CD8-positive, alpha-beta memory T cell (primary cell): Measurements from ENCODE around the gene KMT2E. TPM values are rescaled to one million over a fixed set of nuclear protein-coding genes. Genes with fewer than 3 reads are reported as not detected.
A peak's percentile ranks its signal among the peaks of the same experiment; 100 is the strongest.

Experiments used
- CTCF ChIA-PET: fragments of 350-600 bp; sonication (Branson Sonifier 250); formaldehyde crosslinking; loops from one replicate; lab custom pipeline; 2021; ENCODE audit warnings: antibody characterized with exemption; lab: Charles Lee
- POLR2A ChIA-PET: fragments of 350-600 bp; sonication (Branson Sonifier 250); formaldehyde crosslinking; loops from one replicate; lab custom pipeline; 2021; ENCODE audit warnings: antibody characterized with exemption; lab: Charles Lee
- DNase-seq, 5 donors: peaks; one replicate each; pipeline versions ENCODE4 v3.0.0 to v3.0.0-alpha.2; 2020 to 2022; ENCODE audit warnings: mixed read lengths in 1 of 5
- H3K27ac ChIP-seq: one replicate; pipeline ENCODE4 v1.7.0; 2013; ENCODE audit warnings: low read depth, mild to moderate bottlenecking, low read length, moderate library complexity
- H3K27me3 ChIP-seq: 2 replicates; pipeline ENCODE4 v1.7.0; 2013; ENCODE audit warnings: low read length, mild to moderate bottlenecking; ENCODE audit not compliant: insufficient read depth, poor library complexity, severe bottlenecking
- H3K36me3 ChIP-seq: 2 replicates; pipeline ENCODE4 v1.7.0; 2013; ENCODE audit warnings: mild to moderate bottlenecking, low read length, moderate library complexity; ENCODE audit not compliant: insufficient read depth
- H3K4me1 ChIP-seq: 2 replicates; pipeline ENCODE4 v1.7.0; 2013; ENCODE audit warnings: mild to moderate bottlenecking, low read length, moderate library complexity; ENCODE audit not compliant: insufficient read depth
- H3K4me3 ChIP-seq: 2 replicates; pipeline ENCODE4 v1.7.0; 2013; ENCODE audit warnings: mild to moderate bottlenecking, low read length
- H3K9me3 ChIP-seq: 2 replicates; pipeline ENCODE4 v1.7.0; 2013; ENCODE audit warnings: mild to moderate bottlenecking, low read length
- H3K27ac Mint-ChIP-seq, 8 donors: one replicate each; pipeline ENCODE4 v1.8.0; 2020 to 2021; ENCODE audit warnings: mixed read lengths in 8 of 8, mild to moderate bottlenecking in 6 of 8, inconsistent platforms in 3 of 8, moderate library complexity in 3 of 8
- H3K27me3 Mint-ChIP-seq, 2 donors: one replicate each; pipeline ENCODE4 v1.8.0; 2020 to 2021; ENCODE audit warnings: mixed read lengths in 2 of 2, mild to moderate bottlenecking in 1 of 2, moderate library complexity in 1 of 2
- H3K36me3 Mint-ChIP-seq, 3 donors: one replicate each; pipeline ENCODE4 v1.8.0; 2020 to 2021; ENCODE audit warnings: mixed read lengths in 3 of 3, inconsistent platforms in 1 of 3, mild to moderate bottlenecking in 1 of 3
- H3K4me1 Mint-ChIP-seq, 3 donors: one replicate each; pipeline ENCODE4 v1.8.0; 2020 to 2021; ENCODE audit warnings: mixed read lengths in 3 of 3, inconsistent platforms in 1 of 3, mild to moderate bottlenecking in 1 of 3
- H3K4me3 Mint-ChIP-seq, 7 donors: one replicate each; pipeline ENCODE4 v1.8.0; 2020 to 2021; ENCODE audit warnings: mixed read lengths in 7 of 7, mild to moderate bottlenecking in 6 of 7, moderate library complexity in 4 of 7, inconsistent platforms in 2 of 7
- H3K9me3 Mint-ChIP-seq, 5 donors: one replicate each; pipeline ENCODE4 v1.8.0; 2020 to 2022; ENCODE audit warnings: mixed read lengths in 5 of 5, mild to moderate bottlenecking in 3 of 5, moderate library complexity in 2 of 5, inconsistent platforms in 1 of 5
- polyA plus RNA-seq: library from polyadenylated mRNA; unstranded; fragments of 300-500 nt; fragmentation: Illumina TruSeq; gene quantifications from one replicate; pipeline ENCODE4 v1.2.3, GENCODE V29; 2021
- total RNA-seq, 2 experiments: library from RNA; stranded (reverse); gene quantifications; one replicate each; pipeline ENCODE4 v1.2.3, GENCODE V29; 2021

KMT2E gene
- total and polyA plus RNA-seq, 3 experiments from 2014 or later, result 81.0 to 237 (median 87.5) TPM

DNA sequence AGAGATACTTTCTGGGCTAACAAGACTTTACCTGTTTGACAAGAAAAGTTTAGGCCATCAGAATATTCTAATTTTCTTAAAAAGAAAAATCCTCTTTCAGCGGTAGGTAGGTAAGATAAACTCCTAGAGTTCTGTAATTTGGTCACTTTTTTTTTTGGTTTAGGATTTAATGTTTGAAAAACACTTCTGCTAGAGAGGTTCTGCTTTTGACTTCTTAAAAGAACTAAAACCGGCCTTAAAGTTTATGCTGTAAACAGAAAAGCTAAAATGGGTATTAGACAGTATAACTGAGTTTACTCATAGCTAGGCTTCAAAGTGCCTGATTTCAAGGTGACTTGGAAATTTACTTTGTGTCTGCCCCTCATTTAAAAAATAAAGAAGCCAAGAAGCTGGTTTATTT, 21.7 kb upstream of the KMT2E start:
- H3K27me3 ChIP-seq, result no peaks in the 10 kb centered on the region
- H3K36me3 Mint-ChIP-seq, result peaks cover 0 to 51% (median 4%) of the 10 kb centered on the region in 3 donors
- ChIA-PET POLR2A (interaction anchor here (1.0 to 4.1 kb wide), 2 partner anchors 9 to 20 kb away, joined by 5 to 29 read pairs; no protein-coding TSS in a partner anchor), CTCF (interaction anchor here (0.7 kb wide), 1 partner anchor 52 kb away, joined by 3 read pairs; no protein-coding TSS in a partner anchor)
- H3K27me3 Mint-ChIP-seq, result no peaks in the 10 kb centered on the region
- H3K4me1 Mint-ChIP-seq, result peaks cover 57 to 71% (median 62%) of the 10 kb centered on the region in 3 donors
- H3K27ac ChIP-seq, result no peak overlapping the region
- no peak overlapping the region for H3K4me3 ChIP-seq
- peaks cover 15% of the 10 kb centered on the region for H3K36me3 ChIP-seq
- peaks cover 54% of the 10 kb centered on the region for H3K4me1 ChIP-seq
- no peaks in the 10 kb centered on the region for H3K9me3 Mint-ChIP-seq
- peak overlapping the region; percentile 30 to 85 (median 60) for H3K27ac Mint-ChIP-seq
- DNase-seq, result no peak
- H3K4me3 Mint-ChIP-seq, result no peak overlapping the region
- no peaks in the 10 kb centered on the region for H3K9me3 ChIP-seq

GRCh38 chr7:104993217-104993862, 20.7 kb upstream of the KMT2E start:
- no peak overlapping the region for H3K4me3 ChIP-seq
- H3K4me1 Mint-ChIP-seq, result peaks cover 59 to 70% (median 67%) of the 10 kb centered on the region in 3 donors
- H3K4me3 Mint-ChIP-seq, result peak overlapping the region in 3 of 7 donors; percentile 10 to 22 (median 13)
- no peak for DNase-seq
- H3K27me3 Mint-ChIP-seq, result no peaks in the 10 kb centered on the region
- no peaks in the 10 kb centered on the region for H3K9me3 Mint-ChIP-seq
- H3K36me3 Mint-ChIP-seq, result peaks cover 0 to 49% (median 4%) of the 10 kb centered on the region in 3 donors
- ChIA-PET POLR2A (interaction anchor here (4.1 kb wide), 1 partner anchor 19 kb away, joined by 29 read pairs; no protein-coding TSS in a partner anchor), CTCF (interaction anchor here (0.8 to 1.5 kb wide), 2 partner anchors 9 to 20 kb away, joined by 3 to 5 read pairs; no protein-coding TSS in a partner anchor)
- no peaks in the 10 kb centered on the region for H3K9me3 ChIP-seq
- H3K27me3 ChIP-seq, result no peaks in the 10 kb centered on the region
- H3K27ac Mint-ChIP-seq, result peak overlapping the region; percentile 20 to 93 (median 68)
- H3K27ac ChIP-seq, result no peak overlapping the region
- peaks cover 62% of the 10 kb centered on the region for H3K4me1 ChIP-seq
- H3K36me3 ChIP-seq, result peaks cover 15% of the 10 kb centered on the region

DNA sequence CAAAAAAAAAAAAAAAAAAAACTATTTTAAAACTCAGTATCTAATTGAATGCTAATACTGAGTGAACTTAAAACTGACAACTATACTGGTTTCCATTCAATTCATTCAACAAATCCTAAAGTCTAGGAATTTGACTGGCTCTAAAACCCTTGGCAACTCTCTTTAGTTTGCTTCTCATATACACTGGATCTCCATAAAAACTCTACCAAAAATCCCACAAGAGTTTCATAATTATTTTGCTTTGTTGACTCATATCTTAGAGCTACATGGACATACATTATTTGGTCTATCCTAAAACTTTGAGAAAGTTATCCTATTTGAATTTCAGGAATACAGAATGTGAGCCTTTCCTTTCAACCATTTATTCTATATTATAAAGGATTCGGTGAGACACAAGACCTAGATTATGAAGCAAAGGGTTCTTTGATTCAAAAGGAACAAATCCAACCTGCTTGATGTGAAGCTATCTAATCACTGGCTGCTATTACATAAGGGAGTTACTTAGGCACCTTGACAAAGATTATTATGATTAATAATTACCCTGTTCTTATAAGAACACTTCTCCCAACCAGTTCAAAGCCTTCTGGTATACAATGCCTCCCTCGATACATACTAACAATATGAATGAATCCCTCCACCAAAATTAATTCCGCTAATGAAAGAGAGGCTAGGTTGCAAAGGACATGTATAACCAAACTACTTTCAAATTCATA, 15.8 kb upstream of the KMT2E start:
- Mint-ChIP-seq H3K9me3 (no peaks in the 10 kb centered on the region), H3K27ac (peak overlapping the region; percentile 6 to 72 (median 54)), H3K4me1 (peaks cover 88 to 100% (median 98%) of the 10 kb centered on the region in 3 donors), H3K4me3 (peak overlapping the region in 3 of 7 donors; percentile 13 to 30 (median 25)), H3K36me3 (peaks cover 0 to 49% (median 6%) of the 10 kb centered on the region in 3 donors), H3K27me3 (no peaks in the 10 kb centered on the region)
- Histone ChIP-seq H3K27ac (no peak overlapping the region), H3K36me3 (peaks cover 5% of the 10 kb centered on the region), H3K4me3 (no peak overlapping the region), H3K4me1 (peaks cover 92% of the 10 kb centered on the region), H3K27me3 (no peaks in the 10 kb centered on the region), H3K9me3 (no peaks in the 10 kb centered on the region)
- ChIA-PET POLR2A (no interaction called here), CTCF (interaction anchor here (1.4 kb wide), 2 partner anchors 9 to 11 kb away, joined by 4 read pairs; no protein-coding TSS in a partner anchor)
- no peak for DNase-seq

DNA sequence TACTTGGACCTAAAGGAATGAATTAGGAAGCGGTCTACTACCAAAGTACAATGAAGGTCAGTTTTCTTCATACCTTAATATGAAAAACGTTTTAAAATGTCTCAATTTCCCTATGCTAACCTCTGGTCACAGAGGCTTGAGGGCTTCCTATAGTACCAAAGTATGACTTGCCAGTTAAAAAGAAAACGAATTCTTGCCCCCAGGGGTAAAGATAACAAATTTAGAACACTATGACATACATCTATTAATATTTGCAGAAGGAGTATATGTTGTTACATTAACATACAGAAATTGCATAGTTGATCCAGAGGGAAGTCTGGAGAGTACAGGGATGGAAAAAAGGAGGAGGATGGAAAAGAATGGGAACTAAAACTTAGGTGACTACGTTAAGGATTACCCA, 13.8 kb upstream of the KMT2E start:
- CTCF ChIA-PET, result no interaction called here
- peaks cover 94% of the 10 kb centered on the region for H3K4me1 ChIP-seq
- no peaks in the 10 kb centered on the region for H3K27me3 Mint-ChIP-seq
- no peaks in the 10 kb centered on the region for H3K36me3 ChIP-seq
- H3K27ac ChIP-seq, result no peak overlapping the region
- peaks cover 88 to 100% (median 98%) of the 10 kb centered on the region in 3 donors for H3K4me1 Mint-ChIP-seq
- no peak for DNase-seq
- peak overlapping the region; percentile 16 to 98 (median 60) for H3K27ac Mint-ChIP-seq
- no peaks in the 10 kb centered on the region for H3K27me3 ChIP-seq
- POLR2A ChIA-PET, result no interaction called here
- no peak overlapping the region for H3K4me3 ChIP-seq
- peak overlapping the region in 4 of 7 donors; percentile 17 to 29 (median 24) for H3K4me3 Mint-ChIP-seq
- no peaks in the 10 kb centered on the region for H3K9me3 ChIP-seq
- no peaks in the 10 kb centered on the region for H3K9me3 Mint-ChIP-seq
- H3K36me3 Mint-ChIP-seq, result peaks cover 0 to 46% (median 7%) of the 10 kb centered on the region in 3 donors

GRCh38 chr7:105000927-105001336, 13.1 kb upstream of the KMT2E start:
- Histone ChIP-seq H3K27me3 (no peaks in the 10 kb centered on the region), H3K36me3 (no peaks in the 10 kb centered on the region), H3K4me1 (peaks cover 88% of the 10 kb centered on the region), H3K9me3 (no peaks in the 10 kb centered on the region), H3K4me3 (no peak overlapping the region), H3K27ac (no peak overlapping the region)
- Mint-ChIP-seq H3K27ac (peak overlapping the region; percentile 34 to 98 (median 78)), H3K4me3 (peak overlapping the region in 6 of 7 donors; percentile 11 to 86 (median 42)), H3K27me3 (no peaks in the 10 kb centered on the region), H3K36me3 (peaks cover 0 to 41% (median 8%) of the 10 kb centered on the region in 3 donors), H3K9me3 (no peaks in the 10 kb centered on the region), H3K4me1 (peaks cover 82 to 96% (median 93%) of the 10 kb centered on the region in 3 donors)
- ChIA-PET POLR2A (interaction anchor here (0.6 to 1.4 kb wide), 2 partner anchors 16 to 17 kb away, joined by 5 read pairs; no protein-coding TSS in a partner anchor), CTCF (interaction anchor here (2.7 kb wide), 1 partner anchor 17 kb away, joined by 9 read pairs; no protein-coding TSS in a partner anchor)
- DNase-seq, result no peak

DNA sequence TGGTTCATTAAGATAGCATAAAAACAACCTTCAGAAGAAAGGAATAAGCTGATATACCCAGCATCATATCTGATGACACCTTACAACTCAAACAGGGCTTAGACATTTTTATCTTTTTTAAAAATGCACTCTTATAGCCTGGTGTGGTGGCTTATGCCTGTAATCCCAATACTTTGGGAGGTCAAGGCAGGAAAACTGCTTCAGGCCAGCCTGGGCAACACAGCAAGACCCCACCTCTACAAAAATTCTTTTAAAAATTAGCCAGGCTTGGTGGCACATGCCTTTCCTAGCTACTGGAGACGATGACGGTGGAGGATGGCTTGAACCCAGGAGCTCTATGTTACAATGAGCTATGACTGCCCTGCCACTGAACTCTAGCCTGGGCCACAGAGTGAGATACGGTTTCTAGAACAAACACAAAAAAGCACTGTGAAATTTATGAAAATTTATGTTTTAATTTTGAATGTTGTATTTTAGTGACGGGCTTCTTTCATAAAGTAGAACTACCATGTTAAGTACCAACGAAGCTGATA, 12.3 kb upstream of the KMT2E start:
- ChIA-PET CTCF (interaction anchor here (2.7 kb wide), 1 partner anchor 18 kb away, joined by 9 read pairs; no protein-coding TSS in a partner anchor), POLR2A (interaction anchor here (0.6 to 1.4 kb wide), 2 partner anchors 15 to 18 kb away, joined by 5 read pairs; no protein-coding TSS in a partner anchor)
- Histone ChIP-seq H3K9me3 (no peaks in the 10 kb centered on the region), H3K27me3 (no peaks in the 10 kb centered on the region), H3K27ac (no peak overlapping the region), H3K4me1 (peaks cover 88% of the 10 kb centered on the region), H3K4me3 (no peak overlapping the region), H3K36me3 (no peaks in the 10 kb centered on the region)
- peaks cover 0 to 42% (median 9%) of the 10 kb centered on the region in 3 donors for H3K36me3 Mint-ChIP-seq
- H3K4me3 Mint-ChIP-seq, result peak overlapping the region in 5 of 7 donors; percentile 11 to 44 (median 41)
- no peak for DNase-seq
- H3K27me3 Mint-ChIP-seq, result no peaks in the 10 kb centered on the region
- H3K9me3 Mint-ChIP-seq, result no peaks in the 10 kb centered on the region
- peaks cover 82 to 96% (median 93%) of the 10 kb centered on the region in 3 donors for H3K4me1 Mint-ChIP-seq
- H3K27ac Mint-ChIP-seq, result peak overlapping the region in 7 of 8 donors; percentile 34 to 98 (median 84)

DNA sequence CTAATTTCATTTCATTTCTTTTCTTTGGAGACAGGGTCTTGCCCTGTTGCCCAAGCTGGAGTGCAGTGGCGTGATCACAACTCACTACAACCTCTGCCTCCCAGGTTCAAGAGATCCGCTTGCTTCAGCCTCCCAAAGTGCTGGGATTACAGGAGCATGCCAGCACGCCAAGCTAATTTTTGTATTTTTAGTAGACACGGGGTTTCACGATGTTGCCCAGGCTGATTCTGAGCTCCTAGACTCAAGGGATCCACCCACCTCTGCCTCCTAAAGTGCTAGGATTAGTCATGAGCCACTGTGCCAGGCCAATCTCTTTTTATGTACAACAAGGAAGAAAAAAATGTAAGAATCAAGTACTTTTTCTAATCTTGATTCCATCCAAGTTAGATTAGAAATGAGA, 10.7 kb upstream of the KMT2E start:
- H3K4me1 Mint-ChIP-seq, result peaks cover 84 to 94% (median 93%) of the 10 kb centered on the region in 3 donors
- Histone ChIP-seq H3K4me1 (peaks cover 91% of the 10 kb centered on the region), H3K36me3 (no peaks in the 10 kb centered on the region), H3K27me3 (no peaks in the 10 kb centered on the region), H3K9me3 (no peaks in the 10 kb centered on the region), H3K4me3 (peak overlapping the region; percentile 7), H3K27ac (no peak overlapping the region)
- no peaks in the 10 kb centered on the region for H3K27me3 Mint-ChIP-seq
- POLR2A ChIA-PET, result no interaction called here
- H3K36me3 Mint-ChIP-seq, result peaks cover 0 to 49% (median 9%) of the 10 kb centered on the region in 3 donors
- H3K27ac Mint-ChIP-seq, result peak overlapping the region; percentile 74 to 98 (median 86)
- DNase-seq, result peak in 1 of 5 donors; percentile 20
- CTCF ChIA-PET, result interaction anchor here (2.7 kb wide), 1 partner anchor 19 kb away, joined by 9 read pairs; no protein-coding TSS in a partner anchor
- peak overlapping the region; percentile 9 to 89 (median 67) for H3K4me3 Mint-ChIP-seq
- H3K9me3 Mint-ChIP-seq, result no peaks in the 10 kb centered on the region
